Fibroblast of pulmonary artery (primary cell): ENCODE data around the gene RASGRP2.

ENCODE experiments used
- DNase-seq: peaks from one replicate; pipeline ENCODE4 v3.0.0-alpha.2; 2010; ENCODE audit warnings: low read depth
- H3K4me3 ChIP-seq: replicated peaks from 2 replicates; pipeline ENCODE4 v1.5.1; 2011; ENCODE audit warnings: low read depth, mild to moderate bottlenecking, control low read depth, low read length, moderate library complexity
- CTCF ChIP-seq: IDR thresholded peaks from 2 replicates; pipeline ENCODE4 v1.5.1; 2011; ENCODE audit warnings: mild to moderate bottlenecking, control low read depth, low read length, inconsistent platforms; ENCODE audit errors: missing control alignments

Gene RASGRP2

DNA sequence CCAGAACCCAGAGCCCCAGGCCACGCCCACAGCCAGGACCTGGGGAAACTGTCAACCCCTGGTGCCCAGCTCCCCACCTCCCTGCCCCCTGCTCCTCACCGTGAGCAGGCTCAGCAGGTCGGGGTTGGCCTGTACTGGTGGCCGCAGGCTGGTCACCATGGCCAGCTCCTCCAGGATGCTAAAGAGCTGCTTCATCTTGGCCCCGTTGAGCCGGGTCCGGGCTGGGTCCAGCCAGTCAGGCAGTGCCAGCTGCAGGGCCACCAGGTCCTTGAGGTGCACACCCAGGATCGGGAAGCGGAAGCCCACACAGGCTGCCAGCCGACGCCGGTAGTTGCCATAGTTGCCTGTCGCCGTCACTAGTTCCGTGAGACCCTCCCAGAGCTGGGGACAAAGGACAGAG, 7.3 kb downstream of the RASGRP2 start:
- no peak overlapping the region for H3K4me3 ChIP-seq
- DNase-seq = no peak
- no peak for TF ChIP-seq CTCF

- H3K4me3 ChIP-seq = no peak overlapping the region
- TF ChIP-seq CTCF = no peak
- DNase-seq = no peak
Observed at GRCh38 chr11:64735725-64736259, 8.2 kb downstream of the RASGRP2 start.

GRCh38 chr11:64734811-64735724, 8.9 kb downstream of the RASGRP2 start:
- no peak for DNase-seq
- no peak overlapping the region for H3K4me3 ChIP-seq
- no peak for TF ChIP-seq CTCF

DNA sequence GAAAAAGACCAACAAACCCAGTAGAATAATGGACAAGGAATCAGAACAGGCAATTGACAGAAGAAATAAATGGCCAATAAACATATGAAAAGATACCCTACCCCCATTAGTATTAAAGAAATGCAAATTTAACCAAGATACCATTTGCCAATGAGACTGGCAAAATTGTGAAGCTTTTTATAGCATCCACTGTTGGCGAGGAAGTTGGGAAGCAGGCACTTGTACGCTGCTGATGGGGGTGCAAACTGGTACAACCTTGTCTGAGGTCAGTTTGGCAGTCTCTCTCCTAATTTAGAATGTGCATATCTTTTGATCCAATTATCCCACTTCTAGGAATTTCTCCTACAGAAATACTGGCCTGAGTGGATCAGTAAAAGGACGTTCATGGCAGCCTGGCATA, 12.3 kb downstream of the RASGRP2 start:
- DNase-seq = no peak
- TF ChIP-seq CTCF = no peak
- H3K4me3 ChIP-seq = no peak overlapping the region

DNA sequence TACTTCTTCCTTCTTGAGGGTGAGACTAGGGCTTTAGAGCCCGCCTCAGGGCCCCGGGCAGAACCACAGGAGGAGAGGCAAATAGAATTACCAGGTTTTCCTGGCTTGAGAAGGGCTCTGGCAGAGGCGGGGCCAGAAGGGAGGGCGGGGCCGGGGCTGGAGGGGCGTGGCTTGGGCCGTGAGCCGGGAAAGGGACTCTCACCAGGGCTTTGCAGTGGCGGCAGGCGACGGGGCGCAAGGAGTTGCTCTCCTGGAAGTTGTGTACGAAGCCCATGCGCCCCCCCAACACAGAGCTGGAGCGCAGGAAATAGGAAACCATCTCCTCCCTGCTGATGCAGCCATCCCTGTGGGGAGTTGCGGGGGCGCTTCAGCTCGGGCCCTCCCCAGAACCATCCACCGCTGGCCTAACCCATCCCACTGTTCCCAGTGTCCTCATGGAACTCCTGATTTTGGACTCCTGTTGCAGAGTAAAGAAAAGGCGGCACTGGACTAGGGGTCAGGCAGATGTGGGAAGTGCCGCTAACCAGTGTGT, 14.0 kb downstream of the RASGRP2 start:
- no peak for TF ChIP-seq CTCF
- no peak for DNase-seq
- H3K4me3 ChIP-seq = no peak overlapping the region

DNA sequence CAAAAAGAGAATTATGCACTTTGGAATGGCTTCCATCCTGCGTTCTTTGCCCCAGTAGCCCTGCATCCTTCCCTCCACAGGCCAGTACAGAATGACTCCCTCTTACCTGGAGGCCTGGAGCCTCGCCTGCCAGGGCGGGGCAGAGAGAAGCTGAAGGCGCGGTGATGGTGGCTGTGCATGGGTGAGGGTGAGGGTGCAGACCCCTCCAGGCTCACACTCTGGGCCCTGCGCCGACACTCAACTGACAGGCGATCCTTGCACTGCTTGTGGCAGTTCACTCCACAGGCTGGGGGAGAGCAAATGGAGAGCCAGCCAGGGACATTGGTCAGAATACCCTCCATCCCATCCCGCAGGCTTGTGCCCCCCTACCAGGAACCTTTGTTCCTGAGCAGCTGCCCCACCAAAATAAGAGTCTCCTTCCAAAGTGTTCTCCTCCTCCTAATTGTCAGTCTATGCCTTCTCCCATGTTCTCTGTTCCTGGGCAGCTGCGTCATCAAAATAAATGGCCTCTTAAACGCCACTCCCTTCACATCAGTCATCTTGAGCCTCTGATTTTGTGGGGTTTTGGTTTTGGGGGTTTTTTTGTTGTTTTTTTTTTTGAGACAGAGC, 15.1 kb downstream of the RASGRP2 start:
- H3K4me3 ChIP-seq = no peak overlapping the region
- TF ChIP-seq CTCF = no peak
- no peak for DNase-seq
